CD4-positive, alpha-beta T cell treated with Interleukin-17A for 1 hour (primary cell): ENCODE results near the gene LSM5.

Source experiments
- DNase-seq: peaks from one replicate; pipeline ENCODE4 v3.0.0-alpha.2; 2020

LSM5 gene

DNA sequence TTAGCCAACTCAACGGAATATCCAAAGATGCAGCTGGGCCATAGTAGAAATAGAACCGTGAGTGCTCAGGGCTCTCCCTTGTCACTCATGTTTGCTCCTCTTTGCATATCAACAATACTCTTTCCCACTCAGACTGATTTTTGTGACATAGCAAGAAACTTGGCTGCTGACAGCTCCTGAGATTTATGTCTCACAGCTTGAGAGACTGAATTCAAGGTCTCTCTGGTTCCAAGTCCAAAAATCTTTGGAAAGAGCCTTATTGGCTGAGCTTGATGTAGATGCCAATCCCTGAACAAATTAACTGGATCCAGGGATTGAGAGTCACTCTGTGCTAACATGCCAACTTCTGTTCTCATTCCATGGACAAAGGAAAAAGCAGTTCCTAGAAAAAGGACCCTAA lies 30.4 kb downstream of the LSM5 start:
- DNase-seq = no peak

GRCh38 chr7:32458025-32458424 lies 32.2 kb downstream of the LSM5 start:
- no peak for DNase-seq

GRCh38 chr7:32453341-32454011 lies 36.7 kb downstream of the LSM5 start:
- DNase-seq = no peak

GRCh38 chr7:32447218-32447617 lies 43.0 kb downstream of the LSM5 start:
- no peak for DNase-seq

- no peak for DNase-seq
These were observed 53.8 kb downstream of the LSM5 start for GRCh38 chr7:32436146-32436928.
